H9 (cell line): ENCODE measurements around the gene UNC80. TPM values are rescaled to one million over a fixed set of nuclear protein-coding genes. Genes with fewer than 3 reads are reported as not detected.

Experiments used
- DNase-seq: peaks from one replicate; pipeline ENCODE4 v3.0.0-alpha.2; 2017
- H2AFZ ChIP-seq: one replicate; pipeline ENCODE4 v1.6.1; 2013; ENCODE audit warnings: mild to moderate bottlenecking, low read length, control low read depth, moderate library complexity
- H2AK5ac ChIP-seq: 2 replicates; pipeline ENCODE4 v1.6.1; 2013; ENCODE audit warnings: low read length, control low read depth, mixed read lengths; ENCODE audit not compliant: insufficient read length
- H2BK120ac ChIP-seq: one replicate; pipeline ENCODE4 v1.6.1; 2013; ENCODE audit warnings: low read depth, mild to moderate bottlenecking, low read length, control low read depth, inconsistent platforms; ENCODE audit not compliant: poor library complexity, severe bottlenecking
- H2BK12ac ChIP-seq: 2 replicates; pipeline ENCODE4 v1.6.1; 2013; ENCODE audit warnings: low read length, control low read depth, mixed read lengths, low read depth; ENCODE audit not compliant: insufficient read length
- H2BK15ac ChIP-seq: 2 replicates; pipeline ENCODE4 v1.6.1; 2013; ENCODE audit warnings: low read depth, low read length, control low read depth
- H2BK20ac ChIP-seq: one replicate; pipeline ENCODE4 v1.6.1; 2013; ENCODE audit warnings: low read depth, mild to moderate bottlenecking, low read length, control low read depth, inconsistent platforms; ENCODE audit not compliant: poor library complexity, severe bottlenecking
- H2BK5ac ChIP-seq: 2 replicates; pipeline ENCODE4 v1.6.1; 2013; ENCODE audit warnings: low read length, control low read depth, mixed read lengths; ENCODE audit not compliant: insufficient read length
- H3K14ac ChIP-seq: 2 replicates; pipeline ENCODE4 v1.6.1; 2013; ENCODE audit warnings: low read length, control low read depth; ENCODE audit not compliant: insufficient read depth
- H3K18ac ChIP-seq: 2 replicates; pipeline ENCODE4 v1.6.1; 2013; ENCODE audit warnings: low read depth, mild to moderate bottlenecking, mixed read lengths, low read length, control low read depth; ENCODE audit not compliant: insufficient read length
- H3K23ac ChIP-seq: 2 replicates; pipeline ENCODE4 v1.6.1; 2013; ENCODE audit warnings: low read length, control low read depth, mixed read lengths, low read depth; ENCODE audit not compliant: insufficient read length
- H3K23me2 ChIP-seq: 2 replicates; pipeline ENCODE4 v1.6.1; 2013; ENCODE audit warnings: low read depth, mild to moderate bottlenecking, mixed read lengths, low read length, control low read depth; ENCODE audit not compliant: insufficient read length, poor library complexity, severe bottlenecking
- H3K27ac ChIP-seq: 2 replicates; pipeline ENCODE4 v1.5.1; 2013; ENCODE audit warnings: low read length, control low read depth, mixed read lengths, low read depth; ENCODE audit not compliant: insufficient read length
- H3K27me3 ChIP-seq: 2 replicates; pipeline ENCODE4 v1.6.1; 2013; ENCODE audit warnings: low read length, control low read depth, inconsistent platforms; ENCODE audit not compliant: insufficient read depth
- H3K4ac ChIP-seq: 2 replicates; pipeline ENCODE4 v1.6.1; 2013; ENCODE audit warnings: low read depth, mild to moderate bottlenecking, control low read depth, inconsistent platforms, low read length, moderate library complexity
- H3K4me1 ChIP-seq: 2 replicates; pipeline ENCODE4 v1.6.1; 2013; ENCODE audit warnings: low read length, control low read depth, inconsistent platforms; ENCODE audit not compliant: insufficient read depth
- H3K4me2 ChIP-seq: 2 replicates; pipeline ENCODE4 v1.6.1; 2013; ENCODE audit warnings: low read length, control low read depth, mixed read lengths; ENCODE audit not compliant: insufficient read length, insufficient read depth
- H3K56ac ChIP-seq: 2 replicates; pipeline ENCODE4 v1.6.1; 2013; ENCODE audit warnings: low read depth, mild to moderate bottlenecking, mixed read lengths, low read length, control low read depth; ENCODE audit not compliant: insufficient read length
- H3K79me1 ChIP-seq: 2 replicates; pipeline ENCODE4 v1.6.1; 2013; ENCODE audit warnings: low read depth, mild to moderate bottlenecking, moderate library complexity, low read length, control low read depth, inconsistent platforms; ENCODE audit not compliant: insufficient read depth, poor library complexity, severe bottlenecking
- H3K79me2 ChIP-seq: 2 replicates; pipeline ENCODE4 v1.6.1; 2013; ENCODE audit warnings: low read length, control low read depth, inconsistent platforms; ENCODE audit not compliant: insufficient read depth
- H3K9ac ChIP-seq: 2 replicates; pipeline ENCODE4 v1.6.1; 2013; ENCODE audit warnings: low read length, control low read depth, mixed read lengths; ENCODE audit not compliant: insufficient read length; ENCODE audit errors: extremely low read depth
- H3K9me3 ChIP-seq: one replicate; pipeline ENCODE4 v1.6.1; 2013; ENCODE audit warnings: low read depth, low read length, inconsistent platforms; ENCODE audit not compliant: control insufficient read depth
- H3T11ph ChIP-seq: one replicate; pipeline ENCODE4 v1.6.1; 2013; ENCODE audit warnings: mild to moderate bottlenecking, low read length, control low read depth, inconsistent platforms
- H4K20me1 ChIP-seq: one replicate; pipeline ENCODE4 v1.6.1; 2013; ENCODE audit not compliant: control insufficient read depth, insufficient read length, insufficient read depth
- H4K5ac ChIP-seq: 2 replicates; pipeline ENCODE4 v1.6.1; 2013; ENCODE audit warnings: low read depth, mild to moderate bottlenecking, mixed read lengths, low read length, control low read depth; ENCODE audit not compliant: insufficient read length
- H4K8ac ChIP-seq: replicated peaks from 2 replicates; pipeline ENCODE4 v1.6.1; 2013; ENCODE audit warnings: low read length, control low read depth, mixed read lengths, low read depth; ENCODE audit not compliant: insufficient read length
- H4K91ac ChIP-seq: 2 replicates; pipeline ENCODE4 v1.6.1; 2013; ENCODE audit warnings: low read depth, mild to moderate bottlenecking, moderate library complexity, mixed read lengths, low read length, control low read depth; ENCODE audit not compliant: insufficient read length
- H3K27ac Mint-ChIP-seq, 3 experiments: 2 replicates in 2 of 3; 3 replicates in 1 of 3; pipeline ENCODE4 v1.8.0; 2020 to 2021; ENCODE audit warnings: mixed read lengths in 3 of 3, mild to moderate bottlenecking in 1 of 3, moderate library complexity in 1 of 3
- H3K27me3 Mint-ChIP-seq: 2 replicates; pipeline ENCODE4 v1.8.0; 2021; ENCODE audit warnings: low read depth, mild to moderate bottlenecking, moderate library complexity, mixed read lengths
- H3K36me3 Mint-ChIP-seq, 3 experiments: 2 replicates in 2 of 3; 3 replicates in 1 of 3; pipeline ENCODE4 v1.8.0; 2020 to 2021; ENCODE audit warnings: low read depth in 3 of 3, mixed read lengths in 3 of 3; ENCODE audit not compliant: insufficient read depth in 1 of 3
- H3K4me1 Mint-ChIP-seq, 2 experiments: 2 replicates each; pipeline ENCODE4 v1.8.0; 2020; ENCODE audit warnings: mixed read lengths in 2 of 2
- H3K4me3 Mint-ChIP-seq, 2 experiments: 2 replicates in 1 of 2; 3 replicates in 1 of 2; pipeline ENCODE4 v1.8.0; 2020 to 2021; ENCODE audit warnings: mild to moderate bottlenecking in 2 of 2, mixed read lengths in 2 of 2, moderate library complexity in 1 of 2
- H3K9me3 Mint-ChIP-seq, 2 experiments: 2 replicates in 1 of 2; 3 replicates in 1 of 2; pipeline ENCODE4 v1.8.0; 2020; ENCODE audit warnings: mild to moderate bottlenecking in 2 of 2, mixed read lengths in 2 of 2, moderate library complexity in 1 of 2
- WGBS: extraction: QIAGEN DNeasy Blood & Tissue Kit; methylation state at CpG from one replicate; pipeline ENCODE4 v1.1.7; 2013; ENCODE audit warnings: missing lambda C conversion rate, low lambda C conversion rate, mixed read lengths; ENCODE audit not compliant: insufficient read length; ENCODE audit errors: extremely low coverage; 5-methylcytosine and 5-hydroxymethylcytosine counted together
- total RNA-seq: library from RNA; stranded (reverse); gene quantifications from 2 replicates; pipeline ENCODE4 v1.2.1, GENCODE V29; 2021
- TF ChIP-seq, protein P1 (sequence below): fragments of 200-600 bp; sonication (generic); conservative IDR thresholded peaks from 3 replicates; pipeline ENCODE4 v1.8.0; 2021; ENCODE audit warnings: antibody characterized with exemption, mild to moderate bottlenecking

UNC80 gene
- total RNA-seq, 1 experiment from 2014 or later = 0.52 TPM

DNA sequence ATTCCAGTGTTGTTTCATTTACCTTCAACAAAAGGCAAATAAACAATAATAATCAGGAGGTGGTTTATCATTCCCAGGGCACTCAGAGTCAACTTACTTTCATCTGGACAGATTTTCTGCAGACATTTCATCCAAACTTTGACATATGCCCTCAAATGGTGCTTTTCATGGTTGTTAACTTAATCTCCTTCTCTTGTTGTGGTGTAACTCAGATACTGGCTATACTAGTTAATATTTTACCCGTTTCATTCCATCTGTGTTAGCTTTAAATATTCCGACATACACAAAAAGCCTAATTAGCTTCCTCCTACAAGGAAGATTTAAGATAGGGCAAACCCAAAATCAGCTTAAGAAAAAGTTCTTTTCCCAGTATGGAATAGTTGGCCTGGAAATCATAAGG lies 186.4 kb downstream of the UNC80 start:
- H4K20me1 ChIP-seq = no peaks in the 10 kb centered on the region
- H3K4ac ChIP-seq = no peak overlapping the region
- no peak for DNase-seq

More for the DNA sequence above, 186.4 kb downstream of the UNC80 start:
- Histone ChIP-seq H3T11ph (no peak overlapping the region), H3K27ac (no peak overlapping the region), H3K23me2 (no peaks in the 10 kb centered on the region), H2BK12ac (no peak overlapping the region), H2BK15ac (no peak overlapping the region), H2BK120ac (no peak overlapping the region), H4K8ac (no peak overlapping the region), H3K4me1 (no peaks in the 10 kb centered on the region), H2BK5ac (no peak overlapping the region), H3K18ac (no peak overlapping the region), H3K23ac (no peak overlapping the region), H3K9me3 (no peaks in the 10 kb centered on the region), H3K56ac (no peak overlapping the region), H3K14ac (no peak overlapping the region), H3K79me2 (no peaks in the 10 kb centered on the region), H4K5ac (no peak overlapping the region), H4K91ac (no peak overlapping the region), H2BK20ac (no peak overlapping the region), H3K4me2 (no peak overlapping the region), H2AFZ (no peak overlapping the region), H3K9ac (no peak overlapping the region), H3K27me3 (peaks cover 6% of the 10 kb centered on the region), H2AK5ac (no peak overlapping the region), H3K79me1 (no peaks in the 10 kb centered on the region)
- Mint-ChIP-seq H3K27me3 (peaks cover 53% of the 10 kb centered on the region), H3K4me1 (peaks cover 20 to 25% of the 10 kb centered on the region in 2 experiments), H3K4me3 (no peak overlapping the region), H3K36me3 (no peaks in the 10 kb centered on the region), H3K9me3 (no peaks in the 10 kb centered on the region), H3K27ac (no peak overlapping the region)
- TF ChIP-seq, protein P1, sequence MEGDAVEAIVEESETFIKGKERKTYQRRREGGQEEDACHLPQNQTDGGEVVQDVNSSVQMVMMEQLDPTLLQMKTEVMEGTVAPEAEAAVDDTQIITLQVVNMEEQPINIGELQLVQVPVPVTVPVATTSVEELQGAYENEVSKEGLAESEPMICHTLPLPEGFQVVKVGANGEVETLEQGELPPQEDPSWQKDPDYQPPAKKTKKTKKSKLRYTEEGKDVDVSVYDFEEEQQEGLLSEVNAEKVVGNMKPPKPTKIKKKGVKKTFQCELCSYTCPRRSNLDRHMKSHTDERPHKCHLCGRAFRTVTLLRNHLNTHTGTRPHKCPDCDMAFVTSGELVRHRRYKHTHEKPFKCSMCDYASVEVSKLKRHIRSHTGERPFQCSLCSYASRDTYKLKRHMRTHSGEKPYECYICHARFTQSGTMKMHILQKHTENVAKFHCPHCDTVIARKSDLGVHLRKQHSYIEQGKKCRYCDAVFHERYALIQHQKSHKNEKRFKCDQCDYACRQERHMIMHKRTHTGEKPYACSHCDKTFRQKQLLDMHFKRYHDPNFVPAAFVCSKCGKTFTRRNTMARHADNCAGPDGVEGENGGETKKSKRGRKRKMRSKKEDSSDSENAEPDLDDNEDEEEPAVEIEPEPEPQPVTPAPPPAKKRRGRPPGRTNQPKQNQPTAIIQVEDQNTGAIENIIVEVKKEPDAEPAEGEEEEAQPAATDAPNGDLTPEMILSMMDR = no peak
- WGBS = no CpG with 5 or more reads among the region's 2 CpGs
